Dendritic cell treated with granulocyte-macrophage colony-stimulating factor and Interleukin-4, amounts not matched to agents 40 ng/mL and 50 ng/mL, for 4 days (primary cell): ENCODE data around the gene ITPKC.
"Not testable (repeated sequence)": the region's sequence is repeated elsewhere in the genome, so short reads cannot be mapped to it uniquely, and the experiment has no call there.

Experiments used
- H3K27ac Mint-ChIP-seq: one replicate; pipeline ENCODE4 v1.8.0; 2022; ENCODE audit warnings: mild to moderate bottlenecking, mixed read lengths
- H3K27me3 Mint-ChIP-seq: one replicate; pipeline ENCODE4 v1.8.0; 2022; ENCODE audit warnings: mild to moderate bottlenecking, mixed read lengths
- H3K36me3 Mint-ChIP-seq: one replicate; pipeline ENCODE4 v1.8.0; 2022; ENCODE audit warnings: low read depth, mixed read lengths
- H3K4me1 Mint-ChIP-seq: one replicate; pipeline ENCODE4 v1.8.0; 2022; ENCODE audit warnings: low read depth, mixed read lengths
- H3K4me3 Mint-ChIP-seq: one replicate; pipeline ENCODE4 v1.8.0; 2022; ENCODE audit warnings: mild to moderate bottlenecking, moderate library complexity, mixed read lengths
- H3K9me3 Mint-ChIP-seq: one replicate; pipeline ENCODE4 v1.8.0; 2022; ENCODE audit warnings: mixed read lengths
- intact Hi-C: fragments of 100-400 bp; cut with micrococcal nuclease; formaldehyde crosslinking; loops from one replicate; pipeline ENCODE4 v1.15.0; 2022

ITPKC gene

DNA sequence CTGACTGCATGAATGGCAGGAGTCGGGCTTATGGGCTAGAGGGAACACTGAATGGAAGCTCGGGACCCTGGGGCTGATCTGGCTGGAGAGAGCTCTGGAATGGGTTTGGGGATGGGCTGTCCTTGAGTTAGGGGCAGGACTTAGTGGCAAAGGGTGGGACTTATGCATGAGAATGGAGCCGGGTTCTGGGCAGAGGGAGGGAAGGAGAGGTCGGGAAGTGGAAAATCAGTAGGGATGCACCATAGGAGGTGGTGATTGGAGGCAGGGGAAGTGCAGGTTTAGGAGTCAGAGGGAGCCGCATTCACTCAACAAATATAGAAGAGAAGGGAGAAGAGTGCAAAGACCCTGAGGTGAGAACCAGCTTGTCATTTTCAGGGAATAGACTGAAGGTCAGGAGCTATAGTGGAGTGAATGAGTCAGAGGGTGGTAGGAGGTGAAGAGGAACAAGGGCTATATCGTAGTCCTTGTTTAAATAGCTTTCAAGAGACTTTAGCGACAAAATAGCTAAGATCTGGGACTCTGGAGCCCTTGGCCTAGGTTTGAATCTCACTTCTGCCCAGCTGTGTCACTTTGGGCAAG, 61.9 kb downstream of the ITPKC start:
- Mint-ChIP-seq H3K9me3 (no peaks in the 10 kb centered on the region), H3K27ac (peak overlapping the region; percentile 99), H3K4me1 (peaks cover 66% of the 10 kb centered on the region), H3K4me3 (peak overlapping the region; percentile 90), H3K36me3 (peaks cover 59% of the 10 kb centered on the region), H3K27me3 (no peaks in the 10 kb centered on the region)
- intact Hi-C loops: loop anchor here (5.0 to 10.0 kb wide), 2 partner anchors 64 to 484 kb away; partner anchors contain the start of genes COQ8B, HNRNPUL1 and ITPKC

DNA sequence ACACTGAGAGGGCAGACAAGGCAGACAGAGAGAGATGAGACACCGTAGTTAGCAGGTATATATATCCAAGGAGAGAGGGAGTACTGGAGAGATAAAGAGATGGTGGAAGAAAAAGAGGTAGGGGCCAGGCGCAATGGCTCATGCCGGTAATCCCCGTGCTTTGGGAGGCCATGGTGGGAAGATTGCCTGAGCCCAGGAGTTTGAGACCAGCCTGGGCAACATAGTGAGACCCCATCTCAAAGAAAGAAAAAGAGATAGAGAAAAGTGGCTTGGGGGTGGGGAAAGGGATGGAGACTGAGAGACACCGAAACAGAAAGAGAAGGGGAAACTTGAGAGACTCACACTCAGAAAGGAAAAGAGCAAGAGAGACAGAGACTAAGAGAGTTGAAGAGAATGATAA, 63.7 kb downstream of the ITPKC start:
- Mint-ChIP-seq H3K36me3 (peaks cover 74% of the 10 kb centered on the region), H3K4me1 (peaks cover 49% of the 10 kb centered on the region), H3K4me3 (no peak overlapping the region), H3K27me3 (no peaks in the 10 kb centered on the region), H3K27ac (peak overlapping the region; percentile 10), H3K9me3 (no peaks in the 10 kb centered on the region)
- intact Hi-C loops: no loop called here

DNA sequence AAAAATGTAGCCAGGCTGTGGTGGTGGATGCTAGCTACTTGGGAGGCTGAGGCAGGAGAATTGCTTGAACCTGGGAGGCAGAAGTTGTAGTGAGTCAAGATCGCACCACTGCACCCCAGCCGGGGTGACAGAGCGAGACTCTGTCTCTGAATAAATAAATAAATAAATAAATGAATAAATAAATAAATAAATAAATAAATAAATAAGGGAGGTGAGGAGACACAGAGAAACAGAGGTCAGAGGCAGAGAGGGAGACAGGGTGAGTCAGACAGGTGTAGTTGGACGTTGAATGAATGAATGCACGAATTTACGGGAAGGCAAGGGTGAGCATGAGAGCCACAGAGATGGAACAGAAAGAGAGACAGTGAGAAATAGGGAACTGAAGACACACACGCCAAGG, 64.2 kb downstream of the ITPKC start:
- Mint-ChIP-seq H3K27me3 (no peaks in the 10 kb centered on the region), H3K4me1 (peaks cover 44% of the 10 kb centered on the region), H3K9me3 (no peaks in the 10 kb centered on the region), H3K27ac (no peak overlapping the region), H3K4me3 (no peak overlapping the region), H3K36me3 (peaks cover 76% of the 10 kb centered on the region)
- intact Hi-C loops: no loop called here

DNA sequence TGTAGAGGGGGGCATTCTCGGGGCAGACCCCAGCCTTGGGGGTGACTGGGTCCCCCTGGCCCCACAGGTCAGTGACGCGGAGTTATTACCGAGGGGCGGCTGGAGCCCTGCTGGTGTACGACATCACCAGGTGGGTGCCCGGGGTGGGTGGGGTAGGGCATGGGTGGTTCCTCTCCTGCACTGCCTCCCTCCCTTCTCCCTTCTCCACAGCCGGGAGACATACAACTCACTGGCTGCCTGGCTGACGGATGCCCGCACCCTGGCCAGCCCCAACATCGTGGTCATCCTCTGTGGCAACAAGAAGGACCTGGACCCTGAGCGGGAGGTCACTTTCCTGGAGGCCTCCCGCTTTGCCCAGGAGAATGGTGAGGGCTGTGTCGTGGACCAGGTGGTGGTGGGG, 66.8 kb downstream of the ITPKC start:
- H3K36me3 Mint-ChIP-seq: peaks cover 93% of the 10 kb centered on the region
- intact Hi-C loops: no loop called here

DNA sequence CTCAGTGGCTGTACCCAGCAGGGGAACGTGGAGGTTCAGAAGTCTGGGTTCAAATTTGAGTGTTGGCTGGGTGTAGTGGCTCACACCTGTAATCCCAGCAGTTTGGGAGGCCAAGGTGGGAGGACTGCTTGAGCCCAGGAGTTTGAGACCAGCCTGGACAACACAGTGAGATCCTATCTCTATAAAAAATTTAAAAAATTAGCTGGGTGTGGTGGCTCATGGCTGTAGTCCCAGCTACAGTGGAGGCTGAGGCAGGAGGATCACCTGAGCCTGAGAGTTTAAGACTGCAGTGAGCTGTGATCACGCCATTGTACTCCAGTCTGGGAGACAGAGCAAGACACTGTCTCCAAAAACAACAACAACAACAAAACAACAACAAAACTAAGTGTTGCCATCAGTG, 67.2 kb downstream of the ITPKC start:
- intact Hi-C loops: not testable (repeated sequence)

More for the DNA sequence above, 66.8 kb downstream of the ITPKC start:
- Mint-ChIP-seq H3K4me3 (no peak overlapping the region), H3K27ac (no peak overlapping the region), H3K27me3 (no peaks in the 10 kb centered on the region), H3K9me3 (no peaks in the 10 kb centered on the region), H3K4me1 (peaks cover 31% of the 10 kb centered on the region)

DNA sequence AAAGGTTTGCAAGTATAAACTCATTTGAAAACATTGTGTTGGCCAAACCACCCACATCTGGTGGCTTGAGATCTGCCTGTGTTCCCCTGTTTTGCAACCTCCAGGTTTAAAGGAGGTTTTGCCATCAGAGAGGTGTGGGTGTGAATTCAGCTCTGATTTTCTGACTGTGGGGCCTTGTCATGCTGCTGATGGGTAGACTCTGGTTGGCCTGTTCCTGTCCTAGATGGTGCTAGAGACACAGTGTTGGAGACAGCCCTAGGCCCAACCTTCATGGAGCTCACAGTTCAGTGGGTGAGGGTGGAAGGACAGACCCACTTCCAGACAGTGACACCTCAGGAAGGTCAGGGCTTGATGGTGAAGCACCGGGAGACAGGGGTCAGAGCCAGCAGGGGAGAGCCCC, 68.6 kb downstream of the ITPKC start:
- H3K27ac Mint-ChIP-seq: no peak overlapping the region
- H3K4me1 Mint-ChIP-seq: peaks cover 27% of the 10 kb centered on the region
- H3K27me3 Mint-ChIP-seq: no peaks in the 10 kb centered on the region
- no peaks in the 10 kb centered on the region for H3K9me3 Mint-ChIP-seq
- H3K36me3 Mint-ChIP-seq: peaks cover 97% of the 10 kb centered on the region
- intact Hi-C loops: no loop called here
- H3K4me3 Mint-ChIP-seq: no peak overlapping the region

More for the DNA sequence above, 67.2 kb downstream of the ITPKC start:
- H3K36me3 Mint-ChIP-seq: peaks cover 94% of the 10 kb centered on the region
- H3K4me1 Mint-ChIP-seq: peaks cover 27% of the 10 kb centered on the region
- H3K27ac Mint-ChIP-seq, H3K9me3 Mint-ChIP-seq, H3K4me3 Mint-ChIP-seq, H3K27me3 Mint-ChIP-seq: not testable (repeated sequence)

DNA sequence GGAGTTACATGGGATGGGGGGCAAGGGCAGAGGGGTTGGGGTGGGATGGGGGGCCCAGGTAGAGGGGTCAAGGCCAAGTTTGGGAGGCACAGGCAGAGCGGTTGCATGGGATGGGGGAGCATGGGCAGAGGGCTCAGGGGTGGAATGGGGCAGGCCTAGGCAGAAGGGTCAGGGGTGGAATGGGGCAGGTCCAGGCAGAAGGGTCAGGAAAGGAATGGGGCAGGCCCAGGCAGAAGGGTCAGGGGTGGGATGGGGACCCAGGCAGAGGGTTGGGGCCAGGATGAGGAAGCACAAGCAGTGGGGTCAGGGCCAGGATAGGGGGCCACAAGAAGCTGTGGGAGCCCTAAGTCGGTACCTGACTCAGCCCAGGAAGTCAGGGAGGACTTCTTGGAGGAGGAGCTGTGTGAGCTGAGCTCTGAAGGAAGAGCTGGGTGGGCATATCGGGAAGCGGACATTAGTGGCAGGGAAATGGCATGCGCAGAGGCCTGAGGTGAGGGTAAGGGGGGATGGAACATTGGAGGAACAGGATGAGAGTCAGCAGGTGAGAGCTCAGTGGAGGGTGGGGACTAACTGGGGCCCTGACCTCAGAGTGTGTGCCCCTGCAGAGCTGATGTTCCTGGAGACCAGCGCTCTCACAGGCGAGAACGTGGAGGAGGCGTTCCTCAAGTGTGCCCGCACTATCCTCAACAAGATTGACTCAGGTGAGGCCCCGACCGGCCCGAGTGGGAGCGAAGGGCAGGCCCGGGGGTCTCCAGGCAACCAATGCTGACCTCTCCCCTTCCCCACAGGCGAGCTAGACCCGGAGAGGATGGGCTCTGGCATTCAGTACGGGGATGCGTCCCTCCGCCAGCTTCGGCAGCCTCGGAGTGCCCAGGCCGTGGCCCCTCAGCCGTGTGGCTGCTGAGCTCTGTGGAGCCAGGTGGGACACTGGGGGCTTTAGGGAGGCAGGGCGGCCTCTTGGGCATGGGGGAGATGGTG, 69.4 kb downstream of the ITPKC start:
- no peaks in the 10 kb centered on the region for H3K9me3 Mint-ChIP-seq
- H3K4me1 Mint-ChIP-seq: peaks cover 18% of the 10 kb centered on the region
- H3K36me3 Mint-ChIP-seq: peaks cover 97% of the 10 kb centered on the region
- intact Hi-C loops: no loop called here
- no peak overlapping the region for H3K27ac Mint-ChIP-seq
- H3K27me3 Mint-ChIP-seq: no peaks in the 10 kb centered on the region
- no peak overlapping the region for H3K4me3 Mint-ChIP-seq
